COLO668 (cell line): ENCODE data around the gene ZNF3.

Experiments used
- DNase-seq: peaks from one replicate; lab custom pipeline; 2025; ENCODE audit not compliant: unreplicated experiment; lab: John Stamatoyannopoulos, UW

The ZNF3 gene

GRCh38 chr7:100109521-100110163, 28.1 kb upstream of the ZNF3 start:
- DNase-seq, result no peak

DNA sequence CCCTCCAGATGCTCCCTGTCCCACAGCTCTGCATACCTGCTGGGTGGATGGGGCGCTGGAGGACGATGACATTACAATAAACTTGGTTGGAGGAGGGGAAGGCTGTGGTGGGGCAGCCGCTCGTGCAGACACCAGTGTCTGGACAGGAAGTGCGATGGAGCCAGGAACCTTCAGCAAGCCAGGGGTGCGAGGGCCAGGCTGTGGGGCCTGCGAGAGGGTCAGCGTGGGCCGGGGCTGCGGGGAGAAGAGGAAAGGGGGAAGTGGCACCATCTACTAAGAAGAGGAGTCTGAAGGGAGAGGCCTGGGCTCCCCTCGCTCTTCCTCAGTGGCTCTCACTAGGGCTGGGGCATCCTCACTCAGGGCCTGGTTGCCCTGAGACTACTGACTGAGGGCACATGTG, 26.4 kb upstream of the ZNF3 start:
- DNase-seq, result no peak

GRCh38 chr7:100107125-100107737, 25.7 kb upstream of the ZNF3 start:
- DNase-seq, result no peak

GRCh38 chr7:100106633-100107032, 25.1 kb upstream of the ZNF3 start:
- DNase-seq, result no peak

DNA sequence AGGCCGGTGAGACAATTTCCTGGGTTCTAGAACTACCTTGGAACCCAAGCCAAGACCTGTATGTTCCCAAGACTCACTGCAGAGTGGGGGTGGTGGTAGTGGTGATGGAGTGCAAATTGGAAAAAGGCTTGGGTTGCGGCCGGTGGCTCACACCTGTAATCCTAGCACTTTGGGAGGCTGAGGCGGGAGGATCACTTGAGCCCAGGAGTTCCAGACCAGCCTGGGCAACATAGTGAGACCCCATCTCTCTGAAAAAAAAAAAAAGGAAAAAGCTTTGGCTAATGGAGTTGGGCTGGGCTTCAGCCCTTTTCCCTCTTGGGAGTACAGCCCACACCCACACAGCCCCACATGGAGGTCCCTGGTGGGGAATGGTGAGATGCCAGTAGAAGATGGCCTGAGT, 24.0 kb upstream of the ZNF3 start:
- no peak for DNase-seq

DNA sequence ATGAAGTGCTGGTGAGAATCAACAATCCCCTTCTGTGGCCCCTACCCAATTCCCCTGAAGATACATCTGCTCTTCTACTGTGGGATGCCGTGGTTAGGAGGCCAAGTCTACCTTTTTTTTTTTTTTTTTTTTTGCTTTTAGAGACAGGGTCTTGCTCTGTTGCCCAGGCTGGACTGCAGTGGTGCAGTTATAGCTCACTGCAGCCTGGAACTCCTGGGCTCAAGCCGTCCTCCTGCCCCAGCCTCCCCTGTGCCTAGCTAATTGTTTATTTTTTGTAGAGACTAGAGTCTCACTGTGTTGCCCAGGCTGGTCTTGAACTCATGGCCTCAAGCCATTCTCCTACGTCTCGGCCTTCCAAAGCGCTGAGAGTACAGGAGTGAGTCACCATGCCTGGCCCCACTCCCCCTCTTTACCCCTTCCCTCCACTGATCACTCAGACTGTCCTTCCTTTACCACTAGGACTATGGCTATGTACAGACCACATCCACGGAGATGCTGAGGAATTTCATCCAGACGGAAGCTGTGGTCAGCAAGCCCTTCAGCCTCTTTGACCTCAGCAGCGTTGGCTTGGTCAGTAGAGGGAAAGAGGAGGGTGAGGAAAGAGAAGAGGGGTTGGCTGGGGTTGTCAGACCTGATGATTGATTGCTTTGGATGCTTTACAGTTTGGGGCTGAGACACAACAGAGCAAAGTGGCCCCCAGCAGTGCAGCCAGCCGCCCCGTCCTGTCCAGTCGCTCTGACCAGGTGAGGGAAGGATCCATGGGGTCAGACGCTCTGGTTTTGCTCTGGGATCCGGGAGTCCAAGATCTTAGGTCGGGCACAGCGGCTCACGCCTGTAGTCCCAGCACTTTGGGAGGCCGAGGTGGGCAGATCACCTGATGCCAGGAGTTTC, 21.7 kb upstream of the ZNF3 start:
- no peak for DNase-seq

DNA sequence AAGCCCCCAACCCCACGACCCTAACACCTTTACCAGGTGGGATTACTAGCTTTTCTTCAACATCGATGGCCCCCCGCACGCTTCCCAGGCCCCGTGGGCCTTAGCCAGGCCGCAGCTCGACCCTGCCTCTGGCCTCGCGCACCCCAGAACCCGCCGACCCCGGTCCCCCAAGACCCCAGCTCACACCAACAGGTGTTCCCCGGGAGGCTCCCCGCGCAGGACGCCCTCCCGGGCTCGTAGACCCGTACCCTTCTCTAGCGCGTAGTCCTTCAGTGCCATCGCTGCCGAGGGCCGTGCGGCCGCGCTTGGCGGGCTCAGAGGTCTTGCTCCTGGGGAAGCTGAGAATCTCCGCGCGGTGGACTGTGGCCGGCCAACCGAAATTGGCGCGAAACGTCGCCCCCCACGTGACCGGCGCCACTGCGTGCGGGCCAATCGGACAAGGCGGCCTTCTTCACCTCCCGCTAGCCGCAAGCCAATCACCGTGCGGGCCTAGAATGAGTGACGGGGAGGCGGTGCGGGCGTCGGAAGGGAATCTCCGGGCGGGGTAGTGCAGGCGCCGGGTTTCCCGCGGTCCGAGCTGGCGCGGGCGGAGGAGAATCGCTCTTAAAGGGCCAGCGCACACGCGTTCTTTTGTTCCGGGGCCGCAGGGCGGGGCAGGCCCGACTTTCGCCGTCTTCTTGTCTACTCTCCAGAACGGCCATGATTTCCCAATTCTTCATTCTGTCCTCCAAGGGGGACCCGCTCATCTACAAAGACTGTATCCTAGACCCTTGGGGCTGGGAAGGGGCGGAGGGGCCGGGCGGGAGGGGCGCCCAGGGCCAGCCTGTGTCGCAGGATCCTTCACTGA, 19.7 kb upstream of the ZNF3 start, which contains the start of the genes AP4M1 and MCM7:
AP4M1 (plus strand) TSS at position 628 of the 847 bp plus-strand sequence; CDS start at position 700, 72 bp downstream.
MCM7 (minus strand) TSS at position 382 of the 847 bp plus-strand sequence; CDS start at position 279, 103 bp downstream.
- peak; percentile 99 for DNase-seq

DNA sequence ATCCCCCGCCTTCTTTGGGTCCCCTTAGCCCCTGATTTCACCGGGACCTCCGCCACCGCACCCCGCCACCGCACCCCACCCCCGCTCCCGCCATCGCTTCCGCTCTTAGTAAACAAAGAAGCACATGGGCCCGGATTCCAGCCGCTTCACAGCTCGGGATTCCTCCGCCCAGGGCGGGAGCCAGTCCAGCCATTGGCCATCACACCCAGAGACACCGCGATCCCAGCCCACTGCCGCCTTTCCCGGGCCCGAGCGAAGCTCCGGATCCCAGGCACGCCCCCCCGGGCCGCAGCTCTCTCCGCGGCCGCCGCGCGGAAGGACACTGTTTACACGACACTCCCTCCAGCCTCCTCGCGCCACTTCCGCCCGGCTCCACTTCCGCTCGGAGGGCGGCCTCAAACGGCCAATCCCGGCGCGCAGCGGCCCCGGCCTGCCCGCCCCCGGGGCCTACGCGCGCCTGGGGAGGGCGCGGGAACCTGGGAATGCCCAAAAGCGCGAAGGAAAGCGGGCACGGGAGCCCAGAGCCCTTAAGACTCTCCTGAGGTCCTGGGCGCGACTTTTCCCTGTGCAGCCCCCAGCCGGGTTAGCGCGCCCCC, 19.0 kb upstream of the ZNF3 start:
- peak; percentile 98 for DNase-seq

DNA sequence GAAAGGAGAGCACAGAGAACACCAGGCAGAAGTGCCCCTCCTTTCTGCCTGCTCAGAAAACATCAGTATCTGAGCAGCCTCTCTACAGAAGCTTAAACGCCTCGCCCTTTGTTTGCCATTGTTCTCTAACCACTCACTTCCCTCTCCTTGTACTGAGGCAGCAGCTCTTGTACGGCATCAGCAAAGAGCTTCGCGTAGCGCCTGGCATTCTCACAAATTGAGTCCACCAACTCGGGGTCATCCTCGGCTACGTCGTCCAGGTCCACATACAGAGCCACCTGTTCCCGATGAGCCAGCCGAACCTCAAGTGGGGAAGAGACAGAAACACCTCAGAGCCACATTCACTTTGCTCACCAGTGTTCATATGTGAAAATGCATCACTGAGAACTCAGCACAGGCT, 17.9 kb upstream of the ZNF3 start:
- no peak for DNase-seq

GRCh38 chr7:100098913-100099312, 17.4 kb upstream of the ZNF3 start:
- DNase-seq, result no peak

- no peak for DNase-seq
These were observed 14.2 kb upstream of the ZNF3 start for GRCh38 chr7:100095704-100096103.

- no peak for DNase-seq
These were observed 13.8 kb upstream of the ZNF3 start for GRCh38 chr7:100095289-100095688.

GRCh38 chr7:100093925-100094486, 12.5 kb upstream of the ZNF3 start:
- no peak for DNase-seq

- DNase-seq, result no peak
These were observed 12.0 kb upstream of the ZNF3 start for GRCh38 chr7:100093498-100093897.

DNA sequence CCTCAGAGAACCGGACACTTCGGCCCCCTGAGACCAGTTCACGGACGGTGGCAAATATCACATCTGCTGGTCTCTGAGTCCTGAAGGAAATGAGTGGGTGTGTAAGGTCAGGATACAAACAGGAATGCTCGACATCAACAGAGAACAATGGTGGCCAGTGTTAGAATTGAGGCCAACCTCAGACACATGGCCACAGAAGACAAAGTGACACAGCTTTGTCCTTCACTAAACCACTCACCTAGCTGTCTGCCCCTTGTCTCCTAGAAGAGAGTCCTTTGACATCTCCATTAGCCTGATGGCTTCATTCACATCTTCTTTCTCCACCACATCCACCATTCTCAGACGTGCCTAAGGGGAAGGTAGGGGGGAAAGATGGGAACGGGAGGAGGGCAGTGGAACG, 11.5 kb upstream of the ZNF3 start:
- DNase-seq, result no peak

DNA sequence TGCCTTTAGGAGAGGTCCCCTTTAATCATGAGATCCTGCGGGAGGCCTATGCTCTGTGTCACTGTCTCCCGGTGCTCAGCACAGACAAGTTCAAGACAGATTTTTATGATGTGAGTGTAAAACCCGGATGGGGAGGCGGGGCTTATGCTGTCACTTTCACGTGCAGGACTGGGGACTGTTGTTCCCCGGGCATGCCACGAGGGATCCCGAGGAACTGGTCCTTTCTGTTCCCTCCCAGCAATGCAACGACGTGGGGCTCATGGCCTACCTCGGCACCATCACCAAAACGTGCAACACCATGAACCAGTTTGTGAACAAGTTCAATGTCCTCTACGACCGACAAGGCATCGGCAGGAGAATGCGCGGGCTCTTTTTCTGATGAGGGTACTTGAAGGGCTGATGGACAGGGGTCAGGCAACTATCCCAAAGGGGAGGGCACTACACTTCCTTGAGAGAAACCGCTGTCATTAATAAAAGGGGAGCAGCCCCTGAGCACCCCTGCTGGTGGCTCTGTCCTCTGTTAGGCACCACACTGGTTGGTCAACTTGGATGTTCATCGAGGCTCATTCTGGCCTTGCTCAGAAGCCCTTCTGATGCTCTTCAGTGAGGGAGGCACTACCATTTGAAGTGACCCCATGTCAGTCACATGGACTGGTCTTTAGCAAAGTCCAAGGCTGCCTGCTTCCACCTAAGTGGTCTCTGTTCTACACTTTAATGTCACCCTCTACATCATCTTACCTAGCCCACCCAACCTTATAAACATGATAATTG, 10.1 kb upstream of the ZNF3 start:
- DNase-seq, result peak; percentile 30

DNA sequence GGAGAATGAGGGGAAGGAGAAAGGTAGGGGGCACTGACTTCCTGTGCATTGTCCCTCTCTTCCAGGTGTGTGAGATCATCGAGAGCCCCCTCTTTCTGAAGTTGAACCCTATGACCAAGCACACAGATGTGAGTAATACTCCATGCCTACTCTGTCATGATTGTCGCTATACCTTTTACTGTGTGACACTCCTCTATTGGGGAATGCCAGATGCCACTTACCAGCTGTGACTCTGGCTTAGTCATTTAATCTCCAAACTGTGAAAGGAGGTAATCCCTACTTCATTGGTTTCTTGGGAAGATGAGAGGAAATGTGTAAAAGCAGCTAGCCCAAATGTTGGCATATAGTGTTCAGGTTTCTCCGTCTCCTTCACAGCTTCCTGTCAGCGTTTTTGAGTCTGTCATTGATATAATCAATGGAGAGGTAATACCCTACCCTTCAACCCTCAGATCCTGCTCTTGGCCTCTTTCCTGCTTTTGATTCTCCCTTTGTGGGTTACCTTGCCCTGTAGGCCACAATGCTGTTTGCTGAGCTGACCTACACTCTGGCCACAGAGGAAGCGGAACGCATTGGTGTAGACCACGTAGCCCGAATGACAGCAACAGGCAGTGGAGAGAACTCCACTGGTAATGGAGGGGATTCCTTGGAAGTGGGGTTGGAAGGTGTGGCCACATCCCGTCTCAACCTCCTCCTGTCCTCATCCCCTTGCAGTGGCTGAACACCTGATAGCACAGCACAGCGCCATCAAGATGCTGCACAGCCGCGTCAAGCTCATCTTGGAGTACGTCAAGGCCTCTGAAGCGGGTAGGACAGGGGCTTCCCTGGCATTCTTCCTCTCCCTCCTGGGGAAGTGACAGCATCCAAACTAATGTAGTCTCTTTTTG, 9.2 kb upstream of the ZNF3 start:
- peak; percentile 30 for DNase-seq

- DNase-seq, result no peak
These were observed 8.1 kb upstream of the ZNF3 start for GRCh38 chr7:100089458-100090196.
